Osteoblast (primary cell): ENCODE data around the gene VASH1. TPM values are rescaled to one million over a fixed set of nuclear protein-coding genes. Genes with fewer than 3 reads are reported as not detected.
"Not testable (repeated sequence)": the region's sequence is repeated elsewhere in the genome, so short reads cannot be mapped to it uniquely, and the experiment has no call there.

Experiments
- DNase-seq: peaks from one replicate; pipeline ENCODE4 v3.0.0; 2011; ENCODE audit warnings: low spot score, mixed read lengths; ENCODE audit not compliant: insufficient read length; ENCODE audit errors: missing footprints
- H2AFZ ChIP-seq: 2 replicates; pipeline ENCODE4 v1.6.0; 2011; ENCODE audit warnings: mild to moderate bottlenecking, low read length
- H3K27ac ChIP-seq: 2 replicates; pipeline ENCODE4 v1.5.1; 2011; ENCODE audit warnings: mild to moderate bottlenecking, low read depth, low read length, moderate library complexity
- H3K27me3 ChIP-seq: 2 replicates; pipeline ENCODE4 v1.6.0; 2012; ENCODE audit warnings: mild to moderate bottlenecking, control low read depth, inconsistent platforms, low read length, moderate library complexity; ENCODE audit not compliant: insufficient read depth
- H3K36me3 ChIP-seq: 2 replicates; pipeline ENCODE4 v1.5.1; 2011; ENCODE audit warnings: mild to moderate bottlenecking, low read length, control low read depth, moderate library complexity; ENCODE audit not compliant: insufficient read depth
- H3K4me1 ChIP-seq: 2 replicates; pipeline ENCODE4 v1.5.1; 2011; ENCODE audit warnings: mild to moderate bottlenecking, low read length, control low read depth, moderate library complexity; ENCODE audit not compliant: insufficient read depth
- H3K4me2 ChIP-seq: 2 replicates; pipeline ENCODE4 v1.6.0; 2011; ENCODE audit warnings: mild to moderate bottlenecking, low read length; ENCODE audit not compliant: insufficient read depth
- H3K4me3 ChIP-seq: fragments of 200-600 bp; sonication (generic); 3 replicates; pipeline ENCODE4 v1.5.1; 2012; ENCODE audit warnings: mild to moderate bottlenecking, low read length, inconsistent platforms; ENCODE audit not compliant: insufficient read depth
- H3K79me2 ChIP-seq: 2 replicates; pipeline ENCODE4 v1.6.0; 2012; ENCODE audit warnings: mild to moderate bottlenecking, low read length, control low read depth, inconsistent platforms; ENCODE audit not compliant: insufficient read depth
- H3K9me3 ChIP-seq: 2 replicates; pipeline ENCODE4 v1.5.1; 2011; ENCODE audit warnings: low read depth, low read length, control low read depth
- H4K20me1 ChIP-seq: 2 replicates; pipeline ENCODE4 v1.6.0; 2012; ENCODE audit warnings: mild to moderate bottlenecking, low read length, control low read depth; ENCODE audit not compliant: insufficient read depth
- CTCF ChIP-seq: IDR thresholded peaks from 2 replicates; pipeline ENCODE4 v1.5.1; 2011; ENCODE audit warnings: mild to moderate bottlenecking, low read depth, low read length, moderate library complexity; ENCODE audit errors: extremely low read depth
- total RNA-seq: library from RNA; depleted of rRNA; stranded (reverse); fragments of >200 nt; gene quantifications from 2 replicates; pipeline ENCODE4 v1.2.3, GENCODE V29; 2012

VASH1 gene
- total RNA-seq, 1 donor = 4.0 TPM

- Histone ChIP-seq H3K27me3 (peaks cover 6% of the 10 kb centered on the region), H2AFZ (no peak overlapping the region), H4K20me1 (no peaks in the 10 kb centered on the region), H3K79me2 (no peaks in the 10 kb centered on the region), H3K4me3 (no peak overlapping the region), H3K36me3 (no peaks in the 10 kb centered on the region), H3K4me2 (no peak overlapping the region), H3K9me3 (no peaks in the 10 kb centered on the region), H3K4me1 (no peaks in the 10 kb centered on the region), H3K27ac (no peak overlapping the region)
- no peak for TF ChIP-seq CTCF
- DNase-seq = no peak
These were observed 31.2 kb upstream of the VASH1 start for GRCh38 chr14:76729953-76730505.

GRCh38 chr14:76734501-76734900 is 26.8 kb upstream of the VASH1 start:
- not testable (repeated sequence) for H3K79me2 ChIP-seq, H3K4me2 ChIP-seq, H3K27me3 ChIP-seq, DNase-seq, H3K4me1 ChIP-seq, H2AFZ ChIP-seq, H3K36me3 ChIP-seq, H3K9me3 ChIP-seq, H3K4me3 ChIP-seq, H4K20me1 ChIP-seq, H3K27ac ChIP-seq

- Histone ChIP-seq H3K4me1 (no peaks in the 10 kb centered on the region), H2AFZ (no peak overlapping the region), H3K9me3 (no peaks in the 10 kb centered on the region), H3K4me3 (no peak overlapping the region), H3K36me3 (no peaks in the 10 kb centered on the region), H3K27ac (no peak overlapping the region), H3K27me3 (no peaks in the 10 kb centered on the region), H3K4me2 (no peak overlapping the region), H3K79me2 (no peaks in the 10 kb centered on the region), H4K20me1 (no peaks in the 10 kb centered on the region)
- no peak for TF ChIP-seq CTCF
- DNase-seq = no peak
These were observed 24.8 kb upstream of the VASH1 start for GRCh38 chr14:76736514-76736913.

GRCh38 chr14:76741074-76741473 is 20.2 kb upstream of the VASH1 start:
- Histone ChIP-seq H3K4me2 (no peak overlapping the region), H3K36me3 (no peaks in the 10 kb centered on the region), H4K20me1 (no peaks in the 10 kb centered on the region), H2AFZ (no peak overlapping the region), H3K4me1 (no peaks in the 10 kb centered on the region), H3K9me3 (no peaks in the 10 kb centered on the region), H3K27me3 (no peaks in the 10 kb centered on the region), H3K4me3 (no peak overlapping the region), H3K79me2 (no peaks in the 10 kb centered on the region), H3K27ac (no peak overlapping the region)
- no peak for TF ChIP-seq CTCF
- DNase-seq = no peak
